ENCODE measurements around the gene MEIS1.
"Not testable (repeated sequence)": the region's sequence is repeated elsewhere in the genome, so short reads cannot be mapped to it uniquely, and the experiment has no call there.

MEIS1 gene

GRCh38 chr2:66434679-66435548 is at the start of gene MEIS1:
Gene MEIS1 (plus strand): TSS chr2:66435125. CDS start chr2:66435857, 732 bp downstream.
- DNase-seq = no peak

GRCh38 chr2:66387016-66387753 is 47.7 kb upstream of the MEIS1 start:
- no peak for DNase-seq

- no peak for DNase-seq
Measured at GRCh38 chr2:66389651-66390131, 45.2 kb upstream of the MEIS1 start.

GRCh38 chr2:66390152-66390551 is 44.8 kb upstream of the MEIS1 start:
- no peak for DNase-seq

- DNase-seq = no peak
Measured at GRCh38 chr2:66390811-66391210, 44.1 kb upstream of the MEIS1 start.

- DNase-seq = not testable (repeated sequence)
Measured at GRCh38 chr2:66391240-66391639, 43.7 kb upstream of the MEIS1 start.

- no peak for DNase-seq
Measured at GRCh38 chr2:66405473-66405872, 29.5 kb upstream of the MEIS1 start.

GRCh38 chr2:66408905-66409304 is 26.0 kb upstream of the MEIS1 start:
- DNase-seq = no peak

GRCh38 chr2:66412874-66413273 is 22.1 kb upstream of the MEIS1 start:
- DNase-seq = no peak

GRCh38 chr2:66414896-66415295 is 20.0 kb upstream of the MEIS1 start:
- no peak for DNase-seq

- DNase-seq = no peak
Measured at GRCh38 chr2:66418381-66418780, 16.5 kb upstream of the MEIS1 start.

GRCh38 chr2:66421612-66422011 is 13.3 kb upstream of the MEIS1 start:
- DNase-seq = no peak

- no peak for DNase-seq
Measured at GRCh38 chr2:66423391-66424124, 11.4 kb upstream of the MEIS1 start.

- no peak for DNase-seq
Measured at GRCh38 chr2:66426244-66427111, 8.4 kb upstream of the MEIS1 start.

- DNase-seq = no peak
Measured at GRCh38 chr2:66427300-66427699, 7.6 kb upstream of the MEIS1 start.

GRCh38 chr2:66428986-66429612 is 5.8 kb upstream of the MEIS1 start:
- DNase-seq = no peak

GRCh38 chr2:66429693-66430504 is 5.0 kb upstream of the MEIS1 start:
- DNase-seq = no peak

- DNase-seq = no peak
Measured at GRCh38 chr2:66430505-66431273, 4.2 kb upstream of the MEIS1 start.

GRCh38 chr2:66431274-66431642 is 3.7 kb upstream of the MEIS1 start:
- no peak for DNase-seq
